Measurements from ENCODE around the gene ADTRP. TPM values are rescaled to one million over a fixed set of nuclear protein-coding genes. Genes with fewer than 3 reads are reported as not detected.

ADTRP gene
- total RNA-seq, 3 donors from 2014 or later (not counting 1 experiment from before 2014, with no cell fraction given) = 1.1 to 1.5 TPM; not detected in 1

- Mint-ChIP-seq H3K27ac (no peak overlapping the region), H3K4me1 (no peaks in the 10 kb centered on the region), H3K36me3 (no peaks in the 10 kb centered on the region), H3K9me3 (no peaks in the 10 kb centered on the region), H3K4me3 (no peak overlapping the region), H3K27me3 (ENCODE audit: low read depth in 2 of 2) (peaks cover 0 to 4% of the 10 kb centered on the region in 2 donors)
- intact Hi-C loops (cut with micrococcal nuclease) = no loop called here
- DNase-seq (no peak), ATAC-seq (no peak)
- no peaks in the 10 kb centered on the region for H3K36me3 ChIP-seq (ENCODE audit: control insufficient read depth, insufficient read depth, low read length)
- H3K27me3 ChIP-seq (ENCODE audit: control insufficient read depth, insufficient read depth, low read length) = no peaks in the 10 kb centered on the region
- no peak overlapping the region for H3K4me3 ChIP-seq (ENCODE audit: low read length)
- no peak overlapping the region for H3K27ac ChIP-seq (ENCODE audit: low read length)
- no peak for TF ChIP-seq CTCF (IDR thresholded peaks at IDR 0.05)
- no peaks in the 10 kb centered on the region for H3K9me3 ChIP-seq (ENCODE audit: control insufficient read depth, insufficient read depth, low read length)
- 93% methylated on average over 6 of the region's 8 CpGs for WGBS (ENCODE audit: insufficient coverage)
- H3K4me1 ChIP-seq (ENCODE audit: control insufficient read depth, insufficient read depth, low read length) = no peaks in the 10 kb centered on the region
Observed at GRCh38 chr6:11808054-11808453, 29.5 kb upstream of the ADTRP start.

- Mint-ChIP-seq H3K4me1 (no peaks in the 10 kb centered on the region), H3K27me3 (ENCODE audit: low read depth in 2 of 2) (peaks cover 0 to 4% of the 10 kb centered on the region in 2 donors), H3K36me3 (no peaks in the 10 kb centered on the region), H3K4me3 (no peak overlapping the region), H3K27ac (no peak overlapping the region), H3K9me3 (no peaks in the 10 kb centered on the region)
- H3K9me3 ChIP-seq (ENCODE audit: control insufficient read depth, insufficient read depth, low read length) = no peaks in the 10 kb centered on the region
- H3K4me3 ChIP-seq (ENCODE audit: low read length) = no peak overlapping the region
- DNase-seq = peak in 1 of 2 donors; percentile 34
- no peaks in the 10 kb centered on the region for H3K27me3 ChIP-seq (ENCODE audit: control insufficient read depth, insufficient read depth, low read length)
- no peaks in the 10 kb centered on the region for H3K4me1 ChIP-seq (ENCODE audit: control insufficient read depth, insufficient read depth, low read length)
- TF ChIP-seq CTCF (IDR thresholded peaks at IDR 0.05) = no peak
- no peak overlapping the region for H3K27ac ChIP-seq (ENCODE audit: low read length)
- intact Hi-C loops (cut with micrococcal nuclease) = no loop called here
- 84% methylated on average over 15 of the region's 15 CpGs for WGBS (ENCODE audit: insufficient coverage)
- H3K36me3 ChIP-seq (ENCODE audit: control insufficient read depth, insufficient read depth, low read length) = no peaks in the 10 kb centered on the region
- ATAC-seq = no peak
Observed at GRCh38 chr6:11806561-11807317, 28.1 kb upstream of the ADTRP start.

- WGBS (ENCODE audit: insufficient coverage) = 90% methylated on average over 10 of the region's 13 CpGs
- DNase-seq (no peak), ATAC-seq (no peak)
- no peak overlapping the region for H3K27ac ChIP-seq (ENCODE audit: low read length)
- no peaks in the 10 kb centered on the region for H3K9me3 ChIP-seq (ENCODE audit: control insufficient read depth, insufficient read depth, low read length)
- H3K4me3 Mint-ChIP-seq = no peak overlapping the region
- no peaks in the 10 kb centered on the region for H3K4me1 Mint-ChIP-seq
- peaks cover 0 to 4% of the 10 kb centered on the region in 2 donors for H3K27me3 Mint-ChIP-seq (ENCODE audit: low read depth in 2 of 2)
- H3K4me1 ChIP-seq (ENCODE audit: control insufficient read depth, insufficient read depth, low read length) = no peaks in the 10 kb centered on the region
- H3K36me3 ChIP-seq (ENCODE audit: control insufficient read depth, insufficient read depth, low read length) = no peaks in the 10 kb centered on the region
- no peak overlapping the region for H3K27ac Mint-ChIP-seq
- intact Hi-C loops (cut with micrococcal nuclease) = no loop called here
- no peaks in the 10 kb centered on the region for H3K27me3 ChIP-seq (ENCODE audit: control insufficient read depth, insufficient read depth, low read length)
- TF ChIP-seq CTCF (IDR thresholded peaks at IDR 0.05) = no peak
- no peak overlapping the region for H3K4me3 ChIP-seq (ENCODE audit: low read length)
- H3K36me3 Mint-ChIP-seq = no peaks in the 10 kb centered on the region
- H3K9me3 Mint-ChIP-seq = no peaks in the 10 kb centered on the region
Observed at GRCh38 chr6:11805259-11806053, 26.9 kb upstream of the ADTRP start.
